RWPE2 (cell line): ENCODE data around the gene AGBL3.

ENCODE experiments used
- ATAC-seq: fragments of 200-7000 bp; cut with Tn5 transposase; 3 replicates; pipeline ENCODE4 v1.9.1; 2021; ENCODE audit warnings: low read depth
- DNase-seq: peaks from one replicate; pipeline ENCODE4 v3.0.0-alpha.2; 2020; ENCODE audit warnings: low spot score
- H3K27ac ChIP-seq: fragments of 450-650 bp; 2 replicates; pipeline ENCODE4 v1.5.1; 2017; ENCODE audit warnings: mild to moderate bottlenecking; ENCODE audit not compliant: poor library complexity, severe bottlenecking
- H3K27me3 ChIP-seq: fragments of 250-450 bp; sonication (Bioruptor Pico); 2 replicates; pipeline ENCODE4 v1.5.1; 2021; ENCODE audit warnings: mild to moderate bottlenecking, moderate library complexity; ENCODE audit not compliant: insufficient read depth, poor library complexity, severe bottlenecking
- H3K36me3 ChIP-seq: fragments of 250-450 bp; sonication (Bioruptor Pico); 2 replicates; pipeline ENCODE4 v1.5.1; 2020; ENCODE audit warnings: low read depth, mild to moderate bottlenecking, moderate library complexity
- H3K4me1 ChIP-seq: fragments of 250-450 bp; sonication (Bioruptor Pico); 2 replicates; pipeline ENCODE4 v1.5.1; 2021; ENCODE audit warnings: mild to moderate bottlenecking, moderate library complexity; ENCODE audit not compliant: insufficient read depth, poor library complexity, severe bottlenecking
- H3K4me3 ChIP-seq: fragments of 250-450 bp; sonication (Bioruptor Pico); 2 replicates; pipeline ENCODE4 v1.5.1; 2021; ENCODE audit warnings: mild to moderate bottlenecking, moderate library complexity; ENCODE audit not compliant: severe bottlenecking
- H3K9me3 ChIP-seq: fragments of 250-450 bp; sonication (Bioruptor Pico); 2 replicates; pipeline ENCODE4 v1.5.1; 2021; ENCODE audit warnings: mild to moderate bottlenecking, moderate library complexity; ENCODE audit not compliant: severe bottlenecking
- TF ChIP-seq, protein P1 (sequence below): fragments of 450-650 bp; IDR thresholded peaks from one replicate; pipeline ENCODE4 v1.5.1; 2017; ENCODE audit warnings: mild to moderate bottlenecking, moderate library complexity; ENCODE audit not compliant: poor library complexity, severe bottlenecking

AGBL3 gene

GRCh38 chr7:134941185-134941900 is 45.0 kb upstream of the AGBL3 start:
- TF ChIP-seq, protein P1, sequence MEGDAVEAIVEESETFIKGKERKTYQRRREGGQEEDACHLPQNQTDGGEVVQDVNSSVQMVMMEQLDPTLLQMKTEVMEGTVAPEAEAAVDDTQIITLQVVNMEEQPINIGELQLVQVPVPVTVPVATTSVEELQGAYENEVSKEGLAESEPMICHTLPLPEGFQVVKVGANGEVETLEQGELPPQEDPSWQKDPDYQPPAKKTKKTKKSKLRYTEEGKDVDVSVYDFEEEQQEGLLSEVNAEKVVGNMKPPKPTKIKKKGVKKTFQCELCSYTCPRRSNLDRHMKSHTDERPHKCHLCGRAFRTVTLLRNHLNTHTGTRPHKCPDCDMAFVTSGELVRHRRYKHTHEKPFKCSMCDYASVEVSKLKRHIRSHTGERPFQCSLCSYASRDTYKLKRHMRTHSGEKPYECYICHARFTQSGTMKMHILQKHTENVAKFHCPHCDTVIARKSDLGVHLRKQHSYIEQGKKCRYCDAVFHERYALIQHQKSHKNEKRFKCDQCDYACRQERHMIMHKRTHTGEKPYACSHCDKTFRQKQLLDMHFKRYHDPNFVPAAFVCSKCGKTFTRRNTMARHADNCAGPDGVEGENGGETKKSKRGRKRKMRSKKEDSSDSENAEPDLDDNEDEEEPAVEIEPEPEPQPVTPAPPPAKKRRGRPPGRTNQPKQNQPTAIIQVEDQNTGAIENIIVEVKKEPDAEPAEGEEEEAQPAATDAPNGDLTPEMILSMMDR, result no peak
- H3K4me1 ChIP-seq, result peaks cover 10% of the 10 kb centered on the region
- H3K9me3 ChIP-seq, result no peaks in the 10 kb centered on the region
- no peak overlapping the region for H3K4me3 ChIP-seq
- ATAC-seq (peak; percentile 91), DNase-seq (no peak)
- H3K36me3 ChIP-seq, result peaks cover 42% of the 10 kb centered on the region
- H3K27ac ChIP-seq, result peak overlapping the region; percentile 48
- H3K27me3 ChIP-seq, result no peaks in the 10 kb centered on the region

GRCh38 chr7:134941952-134942351 is 44.4 kb upstream of the AGBL3 start:
- TF ChIP-seq, protein P1, result no peak
- H3K4me1 ChIP-seq, result peaks cover 10% of the 10 kb centered on the region
- H3K4me3 ChIP-seq, result no peak overlapping the region
- H3K9me3 ChIP-seq, result no peaks in the 10 kb centered on the region
- H3K27me3 ChIP-seq, result no peaks in the 10 kb centered on the region
- ATAC-seq (no peak), DNase-seq (no peak)
- H3K27ac ChIP-seq, result peak overlapping the region; percentile 48
- peaks cover 40% of the 10 kb centered on the region for H3K36me3 ChIP-seq

- Histone ChIP-seq H3K4me1 (peaks cover 10% of the 10 kb centered on the region), H3K27me3 (no peaks in the 10 kb centered on the region), H3K27ac (no peak overlapping the region), H3K9me3 (no peaks in the 10 kb centered on the region), H3K36me3 (peaks cover 49% of the 10 kb centered on the region), H3K4me3 (no peak overlapping the region)
- DNase-seq (no peak), ATAC-seq (no peak)
- TF ChIP-seq, protein P1, result no peak
These were observed 43.4 kb upstream of the AGBL3 start for GRCh38 chr7:134942690-134943466.

GRCh38 chr7:134943785-134944400 is 42.4 kb upstream of the AGBL3 start:
- peaks cover 59% of the 10 kb centered on the region for H3K36me3 ChIP-seq
- TF ChIP-seq, protein P1, result peak; percentile 58
- no peak for DNase-seq
- H3K4me3 ChIP-seq, result no peak overlapping the region
- H3K27me3 ChIP-seq, result no peaks in the 10 kb centered on the region
- H3K9me3 ChIP-seq, result no peaks in the 10 kb centered on the region
- peaks cover 10% of the 10 kb centered on the region for H3K4me1 ChIP-seq
- ATAC-seq, result no peak; the same call in 2 of the 3 replicates
- no peak overlapping the region for H3K27ac ChIP-seq
